22Rv1 (cell line): ENCODE measurements around the gene EIPR1.

ENCODE experiments used
- ZFX ChIP-seq: fragments of 450-650 bp; IDR thresholded peaks from 2 replicates; pipeline ENCODE4 v1.6.1; 2017; ENCODE audit warnings: antibody characterized with exemption, borderline replicate concordance
- TF ChIP-seq, protein P1 (sequence below): fragments of 450-650 bp; IDR thresholded peaks from 2 replicates; pipeline ENCODE4 v1.5.1; 2017; ENCODE audit warnings: mild to moderate bottlenecking

DNA sequence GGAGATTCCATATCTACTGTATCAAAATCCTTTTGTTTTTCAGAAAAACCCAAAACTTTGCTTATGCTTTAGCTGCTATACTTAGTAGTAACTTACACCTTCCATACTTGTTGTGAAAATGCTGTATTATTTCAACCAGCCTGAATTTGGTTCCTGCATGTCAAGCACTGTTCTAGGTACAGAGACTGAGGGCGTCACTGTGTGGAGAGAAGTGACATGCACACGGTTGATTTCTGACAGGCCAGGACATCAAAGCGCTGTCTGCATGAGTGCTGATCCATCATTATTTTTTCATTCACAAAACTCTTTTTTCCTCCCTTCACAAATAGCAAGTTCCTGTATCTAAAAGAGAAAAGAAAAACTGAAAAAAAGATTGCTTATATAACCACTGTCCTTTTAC lies 33.5 kb upstream of the EIPR1 start:
- TF ChIP-seq, protein P1, sequence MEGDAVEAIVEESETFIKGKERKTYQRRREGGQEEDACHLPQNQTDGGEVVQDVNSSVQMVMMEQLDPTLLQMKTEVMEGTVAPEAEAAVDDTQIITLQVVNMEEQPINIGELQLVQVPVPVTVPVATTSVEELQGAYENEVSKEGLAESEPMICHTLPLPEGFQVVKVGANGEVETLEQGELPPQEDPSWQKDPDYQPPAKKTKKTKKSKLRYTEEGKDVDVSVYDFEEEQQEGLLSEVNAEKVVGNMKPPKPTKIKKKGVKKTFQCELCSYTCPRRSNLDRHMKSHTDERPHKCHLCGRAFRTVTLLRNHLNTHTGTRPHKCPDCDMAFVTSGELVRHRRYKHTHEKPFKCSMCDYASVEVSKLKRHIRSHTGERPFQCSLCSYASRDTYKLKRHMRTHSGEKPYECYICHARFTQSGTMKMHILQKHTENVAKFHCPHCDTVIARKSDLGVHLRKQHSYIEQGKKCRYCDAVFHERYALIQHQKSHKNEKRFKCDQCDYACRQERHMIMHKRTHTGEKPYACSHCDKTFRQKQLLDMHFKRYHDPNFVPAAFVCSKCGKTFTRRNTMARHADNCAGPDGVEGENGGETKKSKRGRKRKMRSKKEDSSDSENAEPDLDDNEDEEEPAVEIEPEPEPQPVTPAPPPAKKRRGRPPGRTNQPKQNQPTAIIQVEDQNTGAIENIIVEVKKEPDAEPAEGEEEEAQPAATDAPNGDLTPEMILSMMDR, result no peak
- no peak for TF ChIP-seq ZFX
